Gastroesophageal sphincter (tissue), 4 donors: ENCODE measurements around the gene KLK11. TPM values are rescaled to one million over a fixed set of nuclear protein-coding genes. Genes with fewer than 3 reads are reported as not detected.

Source experiments
- ATAC-seq: fragments of 150-250 bp; one replicate; pipeline ENCODE4 v1.9.1; 2016; ENCODE audit warnings: mild to moderate bottlenecking, moderate library complexity
- H3K27ac ChIP-seq, 4 donors: fragments of 200-600 bp; sonication (generic) in 3 of 4; 1 replicate in 3 of 4; 2 replicates in 1 of 4; pipeline ENCODE4 v1.5.1; 2016 to 2019
- H3K27me3 ChIP-seq: fragments of 200-600 bp; sonication (generic); one replicate; pipeline ENCODE4 v1.5.1; 2019
- H3K36me3 ChIP-seq, 2 donors: fragments of 200-600 bp; sonication (generic); one replicate each; pipeline ENCODE4 v1.5.1; 2019; ENCODE audit warnings: control low read depth in 1 of 2
- H3K4me1 ChIP-seq, 3 donors: fragments of 200-600 bp; sonication (generic); 1 replicate in 2 of 3; 2 replicates in 1 of 3; pipeline ENCODE4 v1.5.1; 2016 to 2019; ENCODE audit warnings: control low read depth in 2 of 3
- H3K4me3 ChIP-seq, 2 donors: fragments of 200-600 bp; sonication (generic); one replicate each; pipeline ENCODE4 v1.5.1; 2019; ENCODE audit warnings: mild to moderate bottlenecking in 1 of 2, moderate library complexity in 1 of 2
- H3K9me3 ChIP-seq, 3 donors: fragments of 200-600 bp; sonication (generic); one replicate each; pipeline ENCODE4 v1.5.1; 2017 to 2019; ENCODE audit warnings: control low read depth in 2 of 3
- EP300 ChIP-seq: sonication (generic); formaldehyde crosslinking; IDR thresholded peaks from one replicate; pipeline ENCODE4 v1.6.1; 2017; ENCODE audit warnings: antibody characterized with exemption, mild to moderate bottlenecking
- POLR2A ChIP-seq, 2 donors: fragments of 450-650 bp; IDR thresholded peaks; one replicate each; pipeline ENCODE4 v1.6.1; 2017; ENCODE audit warnings: antibody characterized with exemption in 2 of 2, mild to moderate bottlenecking in 2 of 2, moderate library complexity in 1 of 2
- POLR2AphosphoS5 ChIP-seq: sonication (generic); formaldehyde crosslinking; IDR thresholded peaks from one replicate; pipeline ENCODE4 v1.6.1; 2017; ENCODE audit warnings: antibody characterized with exemption
- WGBS, 2 donors: methylation state at CpG; one replicate each; pipeline ENCODE4 v1.1.5; 2018; ENCODE audit warnings: low coverage in 1 of 2; 5-methylcytosine and 5-hydroxymethylcytosine counted together
- total RNA-seq, 4 donors: library from RNA; depleted of rRNA; stranded (reverse); fragments of >200 nt; gene quantifications; one replicate each; pipeline ENCODE4 v1.1.0, GENCODE V29; 2016
- TF ChIP-seq, protein P1 (sequence below), 4 experiments: fragments of 200-600 bp in 2 of 4; fragments of 450-650 bp in 2 of 4; sonication (generic) in 1 of 4; IDR thresholded peaks; one replicate each; pipeline ENCODE4 v1.5.1; 2017 to 2019; ENCODE audit warnings: antibody characterized with exemption in 4 of 4, mild to moderate bottlenecking in 2 of 4, moderate library complexity in 2 of 4

The KLK11 gene
- total RNA-seq, 4 donors from 2014 or later, result 0.78 to 12.3 TPM; not detected in 2

DNA sequence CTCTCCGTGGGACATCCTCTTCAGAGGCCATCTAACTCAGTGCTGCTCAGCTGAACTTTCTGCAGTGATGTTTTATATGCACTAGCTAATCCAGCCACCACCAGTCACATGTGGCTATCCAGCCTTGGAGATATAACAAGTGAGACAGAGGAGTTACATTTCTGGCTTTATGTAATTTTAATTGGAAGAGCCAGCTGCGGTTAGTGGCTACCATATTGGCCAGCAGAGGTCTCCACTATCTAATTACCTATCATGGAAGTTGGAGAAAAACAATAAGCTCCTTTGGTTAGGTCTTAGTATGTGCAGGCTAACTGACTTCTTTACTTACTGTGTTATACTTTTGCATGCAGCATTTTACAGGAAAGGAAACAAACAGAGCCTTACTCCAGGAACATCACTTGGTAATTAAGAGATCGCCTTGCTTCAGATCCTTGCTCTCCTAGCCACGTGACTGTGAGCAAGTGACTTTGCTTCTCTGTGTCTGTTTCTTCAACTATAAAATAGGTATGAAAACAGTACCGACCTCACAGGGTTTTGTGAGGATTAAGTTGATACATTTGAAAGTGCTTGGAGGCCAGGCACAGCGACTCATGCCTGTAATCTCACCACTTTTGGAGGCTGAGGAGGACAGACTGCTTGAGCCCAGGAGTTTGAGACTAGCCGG, 5.3 kb downstream of the KLK11 start:
- WGBS, 2 donors, result 32 to 40% methylated on average over 7 of the region's 7 CpGs
- no peak overlapping the region for H3K4me3 ChIP-seq
- H3K9me3 ChIP-seq, result no peaks in the 10 kb centered on the region
- TF ChIP-seq POLR2AphosphoS5, result no peak
- TF ChIP-seq POLR2A (IDR thresholded peaks at IDR 0.05), result no peak
- TF ChIP-seq, protein P1, sequence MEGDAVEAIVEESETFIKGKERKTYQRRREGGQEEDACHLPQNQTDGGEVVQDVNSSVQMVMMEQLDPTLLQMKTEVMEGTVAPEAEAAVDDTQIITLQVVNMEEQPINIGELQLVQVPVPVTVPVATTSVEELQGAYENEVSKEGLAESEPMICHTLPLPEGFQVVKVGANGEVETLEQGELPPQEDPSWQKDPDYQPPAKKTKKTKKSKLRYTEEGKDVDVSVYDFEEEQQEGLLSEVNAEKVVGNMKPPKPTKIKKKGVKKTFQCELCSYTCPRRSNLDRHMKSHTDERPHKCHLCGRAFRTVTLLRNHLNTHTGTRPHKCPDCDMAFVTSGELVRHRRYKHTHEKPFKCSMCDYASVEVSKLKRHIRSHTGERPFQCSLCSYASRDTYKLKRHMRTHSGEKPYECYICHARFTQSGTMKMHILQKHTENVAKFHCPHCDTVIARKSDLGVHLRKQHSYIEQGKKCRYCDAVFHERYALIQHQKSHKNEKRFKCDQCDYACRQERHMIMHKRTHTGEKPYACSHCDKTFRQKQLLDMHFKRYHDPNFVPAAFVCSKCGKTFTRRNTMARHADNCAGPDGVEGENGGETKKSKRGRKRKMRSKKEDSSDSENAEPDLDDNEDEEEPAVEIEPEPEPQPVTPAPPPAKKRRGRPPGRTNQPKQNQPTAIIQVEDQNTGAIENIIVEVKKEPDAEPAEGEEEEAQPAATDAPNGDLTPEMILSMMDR (IDR thresholded peaks at IDR 0.05), result peak in 3 of 4 experiments; percentile 31 to 57 (median 43)
- no peak for TF ChIP-seq EP300
- H3K4me1 ChIP-seq, result peaks cover 0 to 31% (median 3%) of the 10 kb centered on the region in 3 donors
- H3K36me3 ChIP-seq, result no peaks in the 10 kb centered on the region
- peaks cover 93% of the 10 kb centered on the region for H3K27me3 ChIP-seq
- no peak overlapping the region for H3K27ac ChIP-seq
- no peak for ATAC-seq

DNA sequence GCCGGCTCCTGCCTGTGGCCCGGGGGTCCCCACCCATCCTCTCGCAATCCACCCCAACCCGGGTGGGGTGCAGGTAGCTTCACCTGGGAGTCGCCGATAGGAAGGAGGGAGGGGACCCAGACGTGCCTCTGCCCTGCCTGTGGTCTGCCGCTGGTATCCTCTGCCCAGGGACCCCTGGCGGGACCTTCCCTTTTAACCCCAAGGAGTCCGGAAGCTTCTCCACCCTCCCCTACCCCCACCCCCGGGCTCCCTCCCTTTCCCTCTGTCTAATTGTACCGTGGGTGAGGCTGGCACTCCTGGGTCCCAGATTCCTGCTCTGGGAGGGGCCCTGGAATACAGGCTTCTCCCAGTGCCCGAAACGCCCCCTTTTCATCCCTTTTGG, 6.9 kb downstream of the KLK11 start, which contains the start of gene KLK10:
KLK10 (minus strand) TSS at position 166 of the 382 bp plus-strand sequence. CDS start 579 bp downstream, outside the sequence.
- H3K9me3 ChIP-seq, result no peaks in the 10 kb centered on the region
- no peak for ATAC-seq
- H3K27ac ChIP-seq, result no peak within 1 kb of the TSS
- peaks cover 0 to 31% (median 3%) of the 10 kb centered on the region in 3 donors for H3K4me1 ChIP-seq
- TF ChIP-seq POLR2AphosphoS5 (no peak), POLR2A (IDR thresholded peaks at IDR 0.05) (no peak), EP300 (no peak)
- TF ChIP-seq, protein P1 (IDR thresholded peaks at IDR 0.05), result no peak
- peak within 1 kb of the TSS in 1 of 2 donors; percentile 34 for H3K4me3 ChIP-seq
- no CpG with 5 or more reads among the region's 14 CpGs for WGBS, 2 donors
- H3K36me3 ChIP-seq, result no peaks in the 10 kb centered on the region
- H3K27me3 ChIP-seq, result peaks cover 93% of the 10 kb centered on the region

DNA sequence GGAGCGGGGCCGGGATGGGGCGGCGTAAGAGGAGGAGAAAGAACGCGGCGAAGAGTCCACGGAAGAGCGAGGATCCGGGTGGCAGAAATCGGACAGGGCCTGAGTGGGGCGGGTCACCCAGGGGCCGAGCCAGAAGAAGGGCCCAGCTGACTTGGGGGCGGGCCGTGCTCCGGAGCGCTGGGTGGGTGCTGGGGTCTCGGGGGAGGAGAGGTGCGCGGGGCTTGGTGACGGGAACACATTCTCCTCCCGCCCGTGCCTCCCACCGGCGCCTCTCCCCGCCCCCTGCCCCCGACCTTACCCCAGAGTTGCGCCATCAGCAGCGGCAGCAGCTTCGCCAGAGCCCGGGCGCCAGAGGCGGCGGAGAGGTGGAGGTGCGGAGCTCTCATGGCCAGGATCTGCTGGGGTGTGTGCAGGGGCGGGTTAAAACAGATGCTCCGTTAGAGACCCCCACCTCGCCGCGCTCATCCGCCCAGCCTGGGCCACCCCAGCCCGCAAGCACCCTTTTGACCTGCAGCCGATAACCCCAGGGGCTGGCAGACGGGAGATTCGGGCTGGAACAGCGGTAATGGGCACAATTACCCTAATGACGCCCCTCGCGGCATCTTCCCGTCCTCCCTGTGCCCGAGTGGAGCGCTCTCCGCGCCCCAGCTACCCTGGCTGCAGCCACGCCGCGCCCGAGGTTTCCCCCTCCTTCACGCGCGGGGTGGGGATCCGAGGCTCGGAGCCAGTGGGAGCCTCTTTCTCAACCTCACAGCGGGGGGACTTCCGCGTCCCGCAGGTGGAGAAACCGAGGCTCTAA, 7.5 kb downstream of the KLK11 start:
- TF ChIP-seq POLR2AphosphoS5 (no peak), EP300 (no peak), POLR2A (IDR thresholded peaks at IDR 0.05) (no peak)
- TF ChIP-seq, protein P1 (IDR thresholded peaks at IDR 0.05), result no peak
- peak overlapping the region in 1 of 2 donors; percentile 34 for H3K4me3 ChIP-seq
- peaks cover 0 to 31% (median 3%) of the 10 kb centered on the region in 3 donors for H3K4me1 ChIP-seq
- H3K27me3 ChIP-seq, result peaks cover 93% of the 10 kb centered on the region
- no peaks in the 10 kb centered on the region for H3K9me3 ChIP-seq
- WGBS, 2 donors, result 2 to 3% methylated on average over 9 to 13 of the region's 68 CpGs
- H3K27ac ChIP-seq, result no peak overlapping the region
- no peak for ATAC-seq
- no peaks in the 10 kb centered on the region for H3K36me3 ChIP-seq

GRCh38 chr19:51016798-51017683, 9.4 kb downstream of the KLK11 start:
- peaks cover 0 to 31% (median 3%) of the 10 kb centered on the region in 3 donors for H3K4me1 ChIP-seq
- no peak for ATAC-seq
- peak overlapping the region in 1 of 2 donors; percentile 23 for H3K4me3 ChIP-seq
- H3K27me3 ChIP-seq, result peaks cover 93% of the 10 kb centered on the region
- WGBS, 2 donors, result 1 to 3% methylated on average over 18 to 26 of the region's 68 CpGs
- no peak overlapping the region for H3K27ac ChIP-seq
- H3K9me3 ChIP-seq, result no peaks in the 10 kb centered on the region
- no peak for TF ChIP-seq POLR2AphosphoS5
- TF ChIP-seq POLR2A (IDR thresholded peaks at IDR 0.05), result no peak
- no peak for TF ChIP-seq EP300
- TF ChIP-seq, protein P1 (IDR thresholded peaks at IDR 0.05), result peak in 2 of 4 experiments; percentile 19 to 29
- H3K36me3 ChIP-seq, result no peaks in the 10 kb centered on the region
